GM19023 (cell line): Measurements from ENCODE around the gene LMNA.

ENCODE experiments used
- ATAC-seq: cut with Tn5 transposase; IDR thresholded peaks from one replicate; pipeline ENCODE4 v1.9.1; 2021; ENCODE audit warnings: mild to moderate bottlenecking, moderate library complexity; ENCODE audit not compliant: unreplicated experiment

The LMNA gene

GRCh38 chr1:156136970-156137483 is 22.5 kb downstream of the LMNA start:
- ATAC-seq = no peak

GRCh38 chr1:156138458-156138867 is 24.0 kb downstream of the LMNA start:
- ATAC-seq = no peak

- no peak for ATAC-seq
Observed at GRCh38 chr1:156140879-156141707, 26.6 kb downstream of the LMNA start.

GRCh38 chr1:156143765-156144489 is 29.4 kb downstream of the LMNA start:
- no peak for ATAC-seq

GRCh38 chr1:156144742-156145141 is 30.2 kb downstream of the LMNA start:
- no peak for ATAC-seq

- no peak for ATAC-seq
Observed at GRCh38 chr1:156145650-156146019, 31.1 kb downstream of the LMNA start.

GRCh38 chr1:156146020-156146768 is 31.7 kb downstream of the LMNA start:
- ATAC-seq = no peak

GRCh38 chr1:156146769-156147405 is 32.4 kb downstream of the LMNA start:
- no peak for ATAC-seq

- ATAC-seq = no peak
Observed at GRCh38 chr1:156148216-156148615, 33.7 kb downstream of the LMNA start.

- peak; percentile 60 for ATAC-seq
Observed at GRCh38 chr1:156149374-156150332, 35.1 kb downstream of the LMNA start.

- no peak for ATAC-seq
Observed at GRCh38 chr1:156150333-156151011, 36.0 kb downstream of the LMNA start.

GRCh38 chr1:156151093-156151688 is 36.7 kb downstream of the LMNA start:
- no peak for ATAC-seq

GRCh38 chr1:156152628-156153027 is 38.1 kb downstream of the LMNA start:
- no peak for ATAC-seq

- no peak for ATAC-seq
Observed at GRCh38 chr1:156153362-156153761, 38.9 kb downstream of the LMNA start, which contains the start of gene SEMA4A. TSS of gene SEMA4A (plus strand) at chr1:156153585. CDS start at chr1:156154579, 994 bp downstream.

- peak; percentile 49 for ATAC-seq
Observed at GRCh38 chr1:156154317-156154749, 39.8 kb downstream of the LMNA start.

- ATAC-seq = no peak
Observed at GRCh38 chr1:156155756-156156510, 41.4 kb downstream of the LMNA start.

GRCh38 chr1:156157506-156157905 is 43.0 kb downstream of the LMNA start:
- no peak for ATAC-seq

- ATAC-seq = no peak
Observed at GRCh38 chr1:156157966-156158365, 43.5 kb downstream of the LMNA start.
